ENCODE results near the gene ATP6V0E2. TPM values are rescaled to one million over a fixed set of nuclear protein-coding genes. Genes with fewer than 3 reads are reported as not detected.

The ATP6V0E2 gene
- total RNA-seq, 1 donor from 2014 or later, result 27.1 TPM

GRCh38 chr7:149877890-149878522, 4.2 kb downstream of the ATP6V0E2 start:
- H3K4me3 Mint-ChIP-seq (ENCODE audit: unreplicated experiment), result no peak overlapping the region
- H3K9me3 Mint-ChIP-seq (ENCODE audit: unreplicated experiment), result no peaks in the 10 kb centered on the region
- H3K4me1 Mint-ChIP-seq (ENCODE audit: unreplicated experiment), result peaks cover 23% of the 10 kb centered on the region
- no peaks in the 10 kb centered on the region for H3K27me3 Mint-ChIP-seq (ENCODE audit: unreplicated experiment)
- no peaks in the 10 kb centered on the region for H3K36me3 Mint-ChIP-seq (ENCODE audit: unreplicated experiment)
- DNase-seq (ENCODE audit: extremely low spot score, unreplicated experiment), result no peak
- TF ChIP-seq, protein P1, sequence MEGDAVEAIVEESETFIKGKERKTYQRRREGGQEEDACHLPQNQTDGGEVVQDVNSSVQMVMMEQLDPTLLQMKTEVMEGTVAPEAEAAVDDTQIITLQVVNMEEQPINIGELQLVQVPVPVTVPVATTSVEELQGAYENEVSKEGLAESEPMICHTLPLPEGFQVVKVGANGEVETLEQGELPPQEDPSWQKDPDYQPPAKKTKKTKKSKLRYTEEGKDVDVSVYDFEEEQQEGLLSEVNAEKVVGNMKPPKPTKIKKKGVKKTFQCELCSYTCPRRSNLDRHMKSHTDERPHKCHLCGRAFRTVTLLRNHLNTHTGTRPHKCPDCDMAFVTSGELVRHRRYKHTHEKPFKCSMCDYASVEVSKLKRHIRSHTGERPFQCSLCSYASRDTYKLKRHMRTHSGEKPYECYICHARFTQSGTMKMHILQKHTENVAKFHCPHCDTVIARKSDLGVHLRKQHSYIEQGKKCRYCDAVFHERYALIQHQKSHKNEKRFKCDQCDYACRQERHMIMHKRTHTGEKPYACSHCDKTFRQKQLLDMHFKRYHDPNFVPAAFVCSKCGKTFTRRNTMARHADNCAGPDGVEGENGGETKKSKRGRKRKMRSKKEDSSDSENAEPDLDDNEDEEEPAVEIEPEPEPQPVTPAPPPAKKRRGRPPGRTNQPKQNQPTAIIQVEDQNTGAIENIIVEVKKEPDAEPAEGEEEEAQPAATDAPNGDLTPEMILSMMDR (IDR thresholded peaks at IDR 0.05), result no peak
- H3K27ac Mint-ChIP-seq (ENCODE audit: unreplicated experiment), result no peak overlapping the region

DNA sequence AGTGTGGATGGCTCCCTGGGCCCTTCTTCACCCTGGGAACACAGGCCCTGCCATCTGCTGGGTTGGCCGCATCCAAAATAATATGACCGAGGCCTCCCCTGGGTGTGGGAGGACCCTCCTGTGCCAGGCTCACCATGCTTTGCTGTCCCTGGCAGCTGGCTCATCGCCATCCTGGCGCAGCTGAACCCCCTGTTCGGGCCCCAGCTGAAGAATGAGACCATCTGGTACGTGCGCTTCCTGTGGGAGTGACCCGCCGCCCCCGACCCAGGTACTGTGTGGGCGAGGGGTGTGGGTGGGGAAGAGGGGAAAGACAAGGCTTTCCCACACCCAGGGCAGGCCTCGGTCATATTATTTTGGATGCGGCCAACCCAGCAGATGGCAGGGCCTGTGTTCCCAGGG, 4.8 kb downstream of the ATP6V0E2 start:
- Mint-ChIP-seq H3K4me3 (ENCODE audit: unreplicated experiment) (no peak overlapping the region), H3K27ac (ENCODE audit: unreplicated experiment) (no peak overlapping the region), H3K4me1 (ENCODE audit: unreplicated experiment) (peaks cover 24% of the 10 kb centered on the region), H3K9me3 (ENCODE audit: unreplicated experiment) (no peaks in the 10 kb centered on the region), H3K36me3 (ENCODE audit: unreplicated experiment) (no peaks in the 10 kb centered on the region), H3K27me3 (ENCODE audit: unreplicated experiment) (no peaks in the 10 kb centered on the region)
- TF ChIP-seq, protein P1 (IDR thresholded peaks at IDR 0.05), result no peak
- DNase-seq (ENCODE audit: extremely low spot score, unreplicated experiment), result no peak

- Mint-ChIP-seq H3K27ac (ENCODE audit: unreplicated experiment) (no peak overlapping the region), H3K36me3 (ENCODE audit: unreplicated experiment) (no peaks in the 10 kb centered on the region), H3K27me3 (ENCODE audit: unreplicated experiment) (no peaks in the 10 kb centered on the region), H3K4me1 (ENCODE audit: unreplicated experiment) (peaks cover 30% of the 10 kb centered on the region), H3K4me3 (ENCODE audit: unreplicated experiment) (no peak overlapping the region), H3K9me3 (ENCODE audit: unreplicated experiment) (no peaks in the 10 kb centered on the region)
- TF ChIP-seq, protein P1 (IDR thresholded peaks at IDR 0.05), result no peak
- no peak for DNase-seq (ENCODE audit: extremely low spot score, unreplicated experiment)
Observed at GRCh38 chr7:149879271-149879743, 5.5 kb downstream of the ATP6V0E2 start.

GRCh38 chr7:149879766-149880637, 6.2 kb downstream of the ATP6V0E2 start:
- peaks cover 31% of the 10 kb centered on the region for H3K4me1 Mint-ChIP-seq (ENCODE audit: unreplicated experiment)
- H3K27ac Mint-ChIP-seq (ENCODE audit: unreplicated experiment), result no peak overlapping the region
- no peaks in the 10 kb centered on the region for H3K27me3 Mint-ChIP-seq (ENCODE audit: unreplicated experiment)
- DNase-seq (ENCODE audit: extremely low spot score, unreplicated experiment), result no peak
- H3K36me3 Mint-ChIP-seq (ENCODE audit: unreplicated experiment), result no peaks in the 10 kb centered on the region
- H3K4me3 Mint-ChIP-seq (ENCODE audit: unreplicated experiment), result no peak overlapping the region
- TF ChIP-seq, protein P1 (IDR thresholded peaks at IDR 0.05), result no peak
- H3K9me3 Mint-ChIP-seq (ENCODE audit: unreplicated experiment), result no peaks in the 10 kb centered on the region

All from osteocyte (in vitro differentiated cells).